ENCODE results near the gene GRAMD1C.

Gene GRAMD1C

DNA sequence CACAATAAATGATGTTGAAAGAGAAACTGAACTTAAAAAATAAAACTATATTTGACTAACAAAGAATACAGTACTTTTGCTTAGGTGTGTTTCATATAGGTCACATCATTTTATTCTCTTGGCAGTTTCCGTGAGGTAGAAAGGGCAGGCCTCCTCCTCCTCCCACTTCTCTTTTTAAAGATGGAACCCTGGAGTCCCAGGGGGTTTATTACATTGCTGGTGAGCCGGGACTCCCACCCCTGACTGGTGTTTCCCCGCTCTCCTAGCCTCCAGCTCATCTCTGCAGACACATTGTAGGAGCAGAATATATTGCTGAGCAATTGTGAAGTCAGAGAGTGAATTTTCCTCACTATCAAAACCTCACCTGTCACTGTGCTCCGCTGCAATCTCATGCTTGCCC, 139.2 kb downstream of the GRAMD1C start:
- no peaks in the 10 kb centered on the region for H3K4me1 ChIP-seq (ENCODE audit: control insufficient read depth, insufficient read depth, low read length)
- H3K9ac ChIP-seq (ENCODE audit: low read length): no peak overlapping the region
- H3K27ac ChIP-seq (ENCODE audit: low read depth, low read length): no peak overlapping the region
- H3K27me3 ChIP-seq (ENCODE audit: control insufficient read depth, insufficient read depth, low read length): no peaks in the 10 kb centered on the region
- peaks cover 3% of the 10 kb centered on the region for H3K36me3 ChIP-seq (ENCODE audit: control insufficient read depth, insufficient read depth, low read length)
- no peak overlapping the region for H3K4me3 ChIP-seq (ENCODE audit: low read length)

DNA sequence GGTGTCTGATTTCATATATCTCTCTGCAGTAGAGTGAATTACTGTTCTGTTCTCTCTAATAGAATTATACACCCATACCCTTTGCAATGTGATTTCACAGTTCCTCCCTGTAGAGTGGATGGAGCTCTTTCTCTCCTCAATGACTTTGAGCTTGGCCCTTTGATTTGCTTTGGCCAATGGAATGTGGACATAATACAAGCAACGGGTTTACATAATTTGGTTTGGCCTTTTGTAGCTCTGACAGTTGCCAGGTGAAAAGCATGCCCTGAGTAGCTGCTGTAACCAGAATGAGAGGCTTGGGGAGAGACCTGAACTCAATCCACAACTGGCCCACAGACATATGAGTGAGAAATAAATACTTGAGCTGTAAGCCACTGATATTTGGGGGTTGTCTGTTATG, 141.3 kb downstream of the GRAMD1C start:
- H3K4me3 ChIP-seq (ENCODE audit: low read length): no peak overlapping the region

DNA sequence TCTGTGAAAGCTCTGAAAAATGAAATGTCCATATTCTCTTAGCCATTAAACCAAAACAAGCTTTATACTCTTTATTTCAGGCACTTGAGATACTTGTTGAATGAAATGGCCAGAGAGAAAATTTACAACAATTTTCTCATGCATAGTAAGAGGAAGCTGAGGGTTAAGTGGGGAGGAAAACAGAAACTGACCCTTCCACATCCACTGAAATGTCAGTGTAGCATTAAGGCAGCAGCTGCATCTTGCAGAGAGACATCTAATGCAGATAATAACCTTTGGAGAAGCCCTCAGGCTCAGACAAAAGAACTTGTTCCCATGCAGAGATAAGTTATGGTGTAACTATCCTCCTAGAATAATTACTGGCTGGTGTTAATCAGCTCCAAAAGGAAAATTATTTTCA, 143.2 kb downstream of the GRAMD1C start:
- Histone ChIP-seq H3K4me1 (ENCODE audit: control insufficient read depth, insufficient read depth, low read length) (no peaks in the 10 kb centered on the region), H3K27me3 (ENCODE audit: control insufficient read depth, insufficient read depth, low read length) (no peaks in the 10 kb centered on the region), H3K9ac (ENCODE audit: low read length) (no peak overlapping the region), H3K36me3 (ENCODE audit: control insufficient read depth, insufficient read depth, low read length) (peaks cover 3% of the 10 kb centered on the region), H3K27ac (ENCODE audit: low read depth, low read length) (no peak overlapping the region), H3K4me3 (ENCODE audit: low read length) (no peak overlapping the region)

More for the DNA sequence above, 141.3 kb downstream of the GRAMD1C start:
- H3K27me3 ChIP-seq (ENCODE audit: control insufficient read depth, insufficient read depth, low read length): no peaks in the 10 kb centered on the region
- H3K36me3 ChIP-seq (ENCODE audit: control insufficient read depth, insufficient read depth, low read length): peaks cover 3% of the 10 kb centered on the region
- no peak overlapping the region for H3K9ac ChIP-seq (ENCODE audit: low read length)
- no peak overlapping the region for H3K27ac ChIP-seq (ENCODE audit: low read depth, low read length)
- H3K4me1 ChIP-seq (ENCODE audit: control insufficient read depth, insufficient read depth, low read length): no peaks in the 10 kb centered on the region

DNA sequence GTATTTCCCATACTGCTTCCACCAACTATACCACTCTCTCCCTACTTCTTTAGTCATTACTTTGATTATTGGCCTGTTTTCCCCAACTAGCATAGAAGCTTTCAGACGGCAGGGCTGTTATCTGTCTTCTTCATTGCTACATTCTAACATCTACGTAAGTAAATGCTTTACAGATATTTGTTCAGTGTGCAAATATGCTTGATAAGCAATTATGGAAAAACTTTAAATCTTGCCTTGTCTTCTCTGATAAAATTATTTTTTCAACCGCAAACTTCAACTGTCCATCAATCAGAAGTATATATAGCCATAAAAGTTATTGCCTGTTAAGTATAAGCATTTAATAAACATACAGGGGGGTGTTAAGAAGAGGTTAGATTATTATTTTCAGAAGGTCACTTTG, 145.0 kb downstream of the GRAMD1C start:
- Histone ChIP-seq H3K36me3 (ENCODE audit: control insufficient read depth, insufficient read depth, low read length) (peaks cover 3% of the 10 kb centered on the region), H3K9ac (ENCODE audit: low read length) (no peak overlapping the region), H3K27ac (ENCODE audit: low read depth, low read length) (no peak overlapping the region), H3K4me3 (ENCODE audit: low read length) (no peak overlapping the region), H3K4me1 (ENCODE audit: control insufficient read depth, insufficient read depth, low read length) (no peaks in the 10 kb centered on the region), H3K27me3 (ENCODE audit: control insufficient read depth, insufficient read depth, low read length) (no peaks in the 10 kb centered on the region)

DNA sequence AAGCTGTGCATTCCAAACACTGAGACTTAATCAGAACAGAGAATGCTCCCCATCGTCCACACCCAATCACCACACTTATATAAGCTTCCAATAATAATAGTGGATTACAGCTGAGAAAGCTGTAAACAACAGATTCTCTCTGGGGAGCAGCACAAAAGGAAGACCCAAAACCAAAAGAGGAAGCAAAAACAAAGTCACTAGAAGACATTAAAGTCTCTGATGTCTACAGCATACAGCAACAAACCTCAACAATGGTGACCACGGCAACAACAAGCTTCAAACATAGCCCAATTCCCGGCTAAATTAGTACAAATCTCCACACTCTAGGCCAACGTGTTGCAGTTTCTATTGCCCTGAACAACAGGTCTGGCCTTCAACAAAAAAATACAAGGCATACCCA, 147.0 kb downstream of the GRAMD1C start:
- Histone ChIP-seq H3K9ac (ENCODE audit: low read length) (no peak overlapping the region), H3K4me3 (ENCODE audit: low read length) (no peak overlapping the region), H3K27ac (ENCODE audit: low read depth, low read length) (no peak overlapping the region), H3K4me1 (ENCODE audit: control insufficient read depth, insufficient read depth, low read length) (no peaks in the 10 kb centered on the region), H3K27me3 (ENCODE audit: control insufficient read depth, insufficient read depth, low read length) (no peaks in the 10 kb centered on the region), H3K36me3 (ENCODE audit: control insufficient read depth, insufficient read depth, low read length) (no peaks in the 10 kb centered on the region)

All from rectal smooth muscle tissue (tissue), 1 donor.